ENCODE results near the gene DAZAP1. TPM values are rescaled to one million over a fixed set of nuclear protein-coding genes. Genes with fewer than 3 reads are reported as not detected.

DAZAP1 gene
- total and polyA plus RNA-seq, 2 of the 4 experiments (the other 2 are of a cell fraction): 22.0 to 62.8 TPM

- H2AK5ac ChIP-seq (ENCODE audit: low read depth, low read length): no peak overlapping the region
- H3K4me1 ChIP-seq (ENCODE audit: control insufficient read depth, insufficient read depth, low read length): peaks cover 11% of the 10 kb centered on the region
- H3K79me1 ChIP-seq (ENCODE audit: low read depth in 1 of 2, low read length in 2 of 2): peaks cover 15 to 35% of the 10 kb centered on the region in 2 experiments; a peak in 3 of 4 replicates
- H2BK20ac ChIP-seq (ENCODE audit: low read depth, low read length): no peak overlapping the region
- WGBS, 2 experiments (ENCODE audit: extremely low coverage in 2 of 2, insufficient read length in 1 of 2): 100% methylated on average over 1 of the region's 9 CpGs; no CpG with 5 or more reads in 1 of the 2 experiments
- H3K4me2 ChIP-seq (ENCODE audit: low read depth, low read length): no peak overlapping the region
- no peak overlapping the region for H3K27ac ChIP-seq (ENCODE audit: insufficient read depth, low read length)
- H2BK15ac ChIP-seq (ENCODE audit: low read depth, low read length): no peak overlapping the region
- H3K9me1 ChIP-seq (ENCODE audit: insufficient read depth, low read length): no peaks in the 10 kb centered on the region; the same call in 1 of the 2 replicates
- intact Hi-C loops (cut with micrococcal nuclease) (no loop called here), dilution Hi-C loops (cut with HindIII; ENCODE audit: low sequenced_read_pairs, unreplicated experiment) (no loop called here), in situ Hi-C loops (cut with MboI; ENCODE audit: low sequenced_read_pairs) (no loop called here)
- H4K20me1 ChIP-seq (ENCODE audit: insufficient read depth, low read length): peaks cover 59% of the 10 kb centered on the region
- ChIA-PET POLR2A (ENCODE audit: unreplicated experiment) (no interaction called here), CTCF (no interaction called here)
- H2AFZ ChIP-seq (replicated peaks; ENCODE audit: low read length, poor library complexity): peak overlapping the region; percentile 33
- peaks cover 2% of the 10 kb centered on the region; the same call in 1 of the 2 replicates for H3K27me3 ChIP-seq (ENCODE audit: control insufficient read depth, insufficient read depth, low read length)
- DNase-seq: no peak
- H3K9ac ChIP-seq (ENCODE audit: low read depth, low read length): no peak overlapping the region
- BruUV-seq (replicated peaks): no TSS peak
- H3K9me3 ChIP-seq (ENCODE audit: control insufficient read depth, insufficient read depth, low read length): no peaks in the 10 kb centered on the region
- ATAC-seq (ENCODE audit: low read depth): no peak
- no peak overlapping the region for H2BK120ac ChIP-seq (ENCODE audit: low read depth, low read length)
- H3K36me3 ChIP-seq (ENCODE audit: control insufficient read depth, insufficient read depth, low read length): peaks cover 31% of the 10 kb centered on the region
- no peak overlapping the region for H3K18ac ChIP-seq (ENCODE audit: low read depth, low read length)
- H4K5ac ChIP-seq (ENCODE audit: low read depth, low read length): no peak overlapping the region
- H3K56ac ChIP-seq (ENCODE audit: extremely low read depth, insufficient read depth, low read length): no peak overlapping the region
- H3K14ac ChIP-seq (replicated peaks; ENCODE audit: low read depth, low read length): no peak overlapping the region
- H2BK5ac ChIP-seq (ENCODE audit: low read depth, low read length, poor library complexity, severe bottlenecking): no peak overlapping the region
- H3K4me3 ChIP-seq (ENCODE audit: insufficient read depth, low read depth, low read length): no peak overlapping the region
- H3K4ac ChIP-seq (ENCODE audit: low read depth, low read length): no peak overlapping the region
- TF ChIP-seq RAD21 (IDR thresholded peaks at IDR 0.05; ENCODE audit: low read length): no peak
- TF ChIP-seq POLR2A (IDR thresholded peaks at IDR 0.05; ENCODE audit: low read depth, low read length): no peak
- TF ChIP-seq RFX5 (IDR thresholded peaks at IDR 0.05; ENCODE audit: low read depth, low read length): no peak
- TF ChIP-seq MAZ (IDR thresholded peaks at IDR 0.05; ENCODE audit: borderline replicate concordance, low read depth, low read length): no peak
- no peak for TF ChIP-seq MXI1 (IDR thresholded peaks at IDR 0.05; ENCODE audit: borderline replicate concordance, low read depth, low read length)
- TF ChIP-seq, protein P1, sequence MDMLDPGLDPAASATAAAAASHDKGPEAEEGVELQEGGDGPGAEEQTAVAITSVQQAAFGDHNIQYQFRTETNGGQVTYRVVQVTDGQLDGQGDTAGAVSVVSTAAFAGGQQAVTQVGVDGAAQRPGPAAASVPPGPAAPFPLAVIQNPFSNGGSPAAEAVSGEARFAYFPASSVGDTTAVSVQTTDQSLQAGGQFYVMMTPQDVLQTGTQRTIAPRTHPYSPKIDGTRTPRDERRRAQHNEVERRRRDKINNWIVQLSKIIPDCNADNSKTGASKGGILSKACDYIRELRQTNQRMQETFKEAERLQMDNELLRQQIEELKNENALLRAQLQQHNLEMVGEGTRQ (IDR thresholded peaks at IDR 0.05; ENCODE audit: low read depth, low read length): no peak
- TF ChIP-seq ELK1 (IDR thresholded peaks at IDR 0.05; ENCODE audit: borderline replicate concordance, low read depth, low read length): no peak
- TF ChIP-seq NFE2L2 (IDR thresholded peaks at IDR 0.05; ENCODE audit: low read depth, low read length): no peak
- TF ChIP-seq CHD1 (IDR thresholded peaks at IDR 0.05; ENCODE audit: low read depth, low read length): no peak
- H3K23ac ChIP-seq (ENCODE audit: low read depth, low read length): no peak overlapping the region
- no peak overlapping the region for H4K91ac ChIP-seq (ENCODE audit: insufficient read depth, low read depth, low read length)
- no peak overlapping the region for H2AK9ac ChIP-seq (replicated peaks; ENCODE audit: low read depth, low read length, poor library complexity)
- no peak overlapping the region for H4K8ac ChIP-seq (ENCODE audit: low read depth in 2 of 2, low read length in 2 of 2)
These were observed 33.6 kb downstream of the DAZAP1 start for GRCh38 chr19:1441022-1441426.
